Stimulated activated CD8-positive, alpha-beta memory T cell treated with anti-CD3 and anti-CD28 coated beads, Interleukin-4, amount 100 ng/mL, for 4 hours (primary cell): ENCODE results near the gene ANTXR2.
"Not testable (repeated sequence)": the region's sequence is repeated elsewhere in the genome, so short reads cannot be mapped to it uniquely, and the experiment has no call there.

Experiments used
- DNase-seq, 2 donors: peaks; one replicate each; pipeline ENCODE4 v3.0.0-alpha.2; 2020; ENCODE audit warnings: low read depth in 2 of 2, low spot score in 1 of 2

ANTXR2 gene

GRCh38 chr4:79991601-79992000, 81.4 kb downstream of the ANTXR2 start:
- DNase-seq, result no peak

GRCh38 chr4:79991100-79991499, 81.9 kb downstream of the ANTXR2 start:
- DNase-seq, result not testable (repeated sequence)

GRCh38 chr4:79987401-79987800, 85.6 kb downstream of the ANTXR2 start:
- no peak for DNase-seq

GRCh38 chr4:79983431-79983830, 89.6 kb downstream of the ANTXR2 start:
- DNase-seq, result no peak

GRCh38 chr4:79982601-79983322, 90.3 kb downstream of the ANTXR2 start:
- no peak for DNase-seq

GRCh38 chr4:79980448-79980847, 92.6 kb downstream of the ANTXR2 start:
- DNase-seq, result no peak

GRCh38 chr4:79979785-79980437, 93.1 kb downstream of the ANTXR2 start:
- no peak for DNase-seq

GRCh38 chr4:79977131-79977840, 95.7 kb downstream of the ANTXR2 start:
- no peak for DNase-seq

- DNase-seq, result no peak
These were observed 108.4 kb downstream of the ANTXR2 start for GRCh38 chr4:79964400-79965211.

GRCh38 chr4:79964020-79964399, 109.0 kb downstream of the ANTXR2 start:
- no peak for DNase-seq

- no peak for DNase-seq
These were observed 113.4 kb downstream of the ANTXR2 start for GRCh38 chr4:79959652-79960051.

GRCh38 chr4:79958466-79959264, 114.4 kb downstream of the ANTXR2 start:
- no peak for DNase-seq

GRCh38 chr4:79949178-79949577, 123.9 kb downstream of the ANTXR2 start:
- no peak for DNase-seq

GRCh38 chr4:79948739-79949138, 124.3 kb downstream of the ANTXR2 start:
- DNase-seq, result no peak

GRCh38 chr4:79948261-79948660, 124.8 kb downstream of the ANTXR2 start:
- no peak for DNase-seq

- no peak for DNase-seq
These were observed 125.6 kb downstream of the ANTXR2 start for GRCh38 chr4:79947386-79947785.

- no peak for DNase-seq
These were observed 137.8 kb downstream of the ANTXR2 start for GRCh38 chr4:79935274-79935673.

GRCh38 chr4:79934660-79935059, 138.4 kb downstream of the ANTXR2 start:
- no peak for DNase-seq

- DNase-seq, result no peak
These were observed 145.1 kb downstream of the ANTXR2 start for GRCh38 chr4:79927931-79928330.

GRCh38 chr4:79923281-79923680, 149.7 kb downstream of the ANTXR2 start:
- no peak for DNase-seq

- DNase-seq, result no peak
These were observed 151.0 kb downstream of the ANTXR2 start for GRCh38 chr4:79922011-79922410.
